ENCODE measurements around the gene CDHR1. TPM values are rescaled to one million over a fixed set of nuclear protein-coding genes. Genes with fewer than 3 reads are reported as not detected.
"Not testable (repeated sequence)": the region's sequence is repeated elsewhere in the genome, so short reads cannot be mapped to it uniquely, and the experiment has no call there.

The CDHR1 gene
- total RNA-seq, result 1.1 and 2.5 TPM in 2 replicates

GRCh38 chr10:84194424-84195043 lies at the start of gene CDHR1:
Gene CDHR1, plus strand, starts transcription at chr10:84194537. Its CDS starts 224 bp downstream, at chr10:84194761.
- peak within 1 kb of the TSS; percentile 56 for H3K4me3 ChIP-seq (ENCODE audit: low read depth, low read length)
- no peak for TF ChIP-seq CTCF (conservative IDR thresholded peaks at IDR 0.05; ENCODE audit: low read depth, low read length)
- no peak for DNase-seq (ENCODE audit: low read depth)

- no peak for DNase-seq (ENCODE audit: low read depth)
- no peak for TF ChIP-seq CTCF (conservative IDR thresholded peaks at IDR 0.05; ENCODE audit: low read depth, low read length)
- H3K4me3 ChIP-seq (ENCODE audit: low read depth, low read length), result no peak overlapping the region
Observed at GRCh38 chr10:84147347-84147746, 47.0 kb upstream of the CDHR1 start.

GRCh38 chr10:84148006-84148597 lies 46.2 kb upstream of the CDHR1 start:
- peak; percentile 82 for TF ChIP-seq CTCF (conservative IDR thresholded peaks at IDR 0.05; ENCODE audit: low read depth, low read length)
- not testable (repeated sequence) for DNase-seq (ENCODE audit: low read depth)

GRCh38 chr10:84149854-84150253 lies 44.5 kb upstream of the CDHR1 start:
- H3K4me3 ChIP-seq (ENCODE audit: low read depth, low read length), result no peak overlapping the region
- DNase-seq (ENCODE audit: low read depth), result no peak
- no peak for TF ChIP-seq CTCF (conservative IDR thresholded peaks at IDR 0.05; ENCODE audit: low read depth, low read length)

More at GRCh38 chr10:84148006-84148597, 46.2 kb upstream of the CDHR1 start:
- H3K4me3 ChIP-seq (ENCODE audit: low read depth, low read length), result not testable (repeated sequence)

GRCh38 chr10:84152769-84153168 lies 41.6 kb upstream of the CDHR1 start:
- H3K4me3 ChIP-seq (ENCODE audit: low read depth, low read length), result no peak overlapping the region
- no peak for TF ChIP-seq CTCF (conservative IDR thresholded peaks at IDR 0.05; ENCODE audit: low read depth, low read length)
- no peak for DNase-seq (ENCODE audit: low read depth)

- no peak overlapping the region for H3K4me3 ChIP-seq (ENCODE audit: low read depth, low read length)
- TF ChIP-seq CTCF (conservative IDR thresholded peaks at IDR 0.05; ENCODE audit: low read depth, low read length), result no peak
- DNase-seq (ENCODE audit: low read depth), result no peak
Observed at GRCh38 chr10:84155521-84155920, 38.8 kb upstream of the CDHR1 start.

- TF ChIP-seq CTCF (conservative IDR thresholded peaks at IDR 0.05; ENCODE audit: low read depth, low read length), result no peak
- no peak for DNase-seq (ENCODE audit: low read depth)
- no peak overlapping the region for H3K4me3 ChIP-seq (ENCODE audit: low read depth, low read length)
Observed at GRCh38 chr10:84156009-84156408, 38.3 kb upstream of the CDHR1 start.
